ENCODE measurements around the gene SMYD3.

DNA sequence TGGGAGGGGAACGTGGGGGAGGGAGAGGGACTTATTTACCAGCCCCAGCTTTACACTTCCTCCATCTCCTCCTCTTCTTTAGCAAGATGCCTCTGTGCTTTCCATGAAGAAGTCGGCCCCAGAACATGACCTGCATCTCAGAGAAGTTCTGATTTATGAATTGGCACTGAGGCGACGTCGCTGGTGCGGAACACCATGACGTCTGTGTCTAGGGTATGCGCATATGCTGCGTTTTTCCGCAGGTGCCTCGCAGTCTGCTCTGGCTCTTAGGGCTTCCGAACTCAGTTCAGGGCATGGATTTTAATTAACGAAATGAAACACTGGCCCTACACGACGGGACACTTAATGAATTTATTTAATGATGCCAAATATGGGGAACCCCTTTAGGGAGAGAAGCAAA lies 510.3 kb downstream of the SMYD3 start:
- TF ChIP-seq, protein P1, sequence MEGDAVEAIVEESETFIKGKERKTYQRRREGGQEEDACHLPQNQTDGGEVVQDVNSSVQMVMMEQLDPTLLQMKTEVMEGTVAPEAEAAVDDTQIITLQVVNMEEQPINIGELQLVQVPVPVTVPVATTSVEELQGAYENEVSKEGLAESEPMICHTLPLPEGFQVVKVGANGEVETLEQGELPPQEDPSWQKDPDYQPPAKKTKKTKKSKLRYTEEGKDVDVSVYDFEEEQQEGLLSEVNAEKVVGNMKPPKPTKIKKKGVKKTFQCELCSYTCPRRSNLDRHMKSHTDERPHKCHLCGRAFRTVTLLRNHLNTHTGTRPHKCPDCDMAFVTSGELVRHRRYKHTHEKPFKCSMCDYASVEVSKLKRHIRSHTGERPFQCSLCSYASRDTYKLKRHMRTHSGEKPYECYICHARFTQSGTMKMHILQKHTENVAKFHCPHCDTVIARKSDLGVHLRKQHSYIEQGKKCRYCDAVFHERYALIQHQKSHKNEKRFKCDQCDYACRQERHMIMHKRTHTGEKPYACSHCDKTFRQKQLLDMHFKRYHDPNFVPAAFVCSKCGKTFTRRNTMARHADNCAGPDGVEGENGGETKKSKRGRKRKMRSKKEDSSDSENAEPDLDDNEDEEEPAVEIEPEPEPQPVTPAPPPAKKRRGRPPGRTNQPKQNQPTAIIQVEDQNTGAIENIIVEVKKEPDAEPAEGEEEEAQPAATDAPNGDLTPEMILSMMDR (IDR thresholded peaks at IDR 0.05): no peak
- TF ChIP-seq POLR2A (IDR thresholded peaks at IDR 0.05): no peak
